A673 (cell line): ENCODE data around the gene ATRN.

Experiments used
- EZH2 ChIP-seq: fragments of 200-600 bp; sonication (generic); IDR thresholded peaks from 2 replicates; pipeline ENCODE4 v1.6.1; 2017; ENCODE audit warnings: borderline replicate concordance, low read depth, mild to moderate bottlenecking, mixed read lengths, antibody characterized with exemption, low read length; ENCODE audit not compliant: poor library complexity, severe bottlenecking
- TF ChIP-seq, protein P1 (sequence below): fragments of 300-800, 200-600 bp; sonication (generic); conservative IDR thresholded peaks from 2 replicates; pipeline ENCODE4 v1.5.1; 2017; ENCODE audit warnings: low read depth, mild to moderate bottlenecking, antibody characterized with exemption, low read length, moderate library complexity, mixed read lengths

DNA sequence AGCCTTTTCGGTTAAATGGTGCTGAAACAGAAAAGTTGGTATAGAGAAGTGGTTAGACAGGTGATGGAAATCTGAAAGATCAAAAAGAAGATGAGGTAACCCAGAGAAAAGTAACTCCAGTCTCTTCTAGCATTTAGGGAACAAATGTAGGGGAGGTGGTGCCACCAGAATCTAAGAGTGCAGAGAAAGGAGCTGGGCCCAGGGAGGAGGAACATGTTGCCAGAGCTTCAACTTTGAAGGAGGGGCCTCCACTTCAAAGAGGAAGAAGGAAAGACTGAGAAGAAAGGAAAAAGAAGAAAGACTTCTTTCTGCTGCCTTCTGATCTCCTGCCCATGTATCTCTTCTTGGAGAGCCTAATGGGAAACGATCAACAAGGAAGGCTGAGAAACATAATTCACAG lies 23.5 kb upstream of the ATRN start:
- TF ChIP-seq, protein P1, sequence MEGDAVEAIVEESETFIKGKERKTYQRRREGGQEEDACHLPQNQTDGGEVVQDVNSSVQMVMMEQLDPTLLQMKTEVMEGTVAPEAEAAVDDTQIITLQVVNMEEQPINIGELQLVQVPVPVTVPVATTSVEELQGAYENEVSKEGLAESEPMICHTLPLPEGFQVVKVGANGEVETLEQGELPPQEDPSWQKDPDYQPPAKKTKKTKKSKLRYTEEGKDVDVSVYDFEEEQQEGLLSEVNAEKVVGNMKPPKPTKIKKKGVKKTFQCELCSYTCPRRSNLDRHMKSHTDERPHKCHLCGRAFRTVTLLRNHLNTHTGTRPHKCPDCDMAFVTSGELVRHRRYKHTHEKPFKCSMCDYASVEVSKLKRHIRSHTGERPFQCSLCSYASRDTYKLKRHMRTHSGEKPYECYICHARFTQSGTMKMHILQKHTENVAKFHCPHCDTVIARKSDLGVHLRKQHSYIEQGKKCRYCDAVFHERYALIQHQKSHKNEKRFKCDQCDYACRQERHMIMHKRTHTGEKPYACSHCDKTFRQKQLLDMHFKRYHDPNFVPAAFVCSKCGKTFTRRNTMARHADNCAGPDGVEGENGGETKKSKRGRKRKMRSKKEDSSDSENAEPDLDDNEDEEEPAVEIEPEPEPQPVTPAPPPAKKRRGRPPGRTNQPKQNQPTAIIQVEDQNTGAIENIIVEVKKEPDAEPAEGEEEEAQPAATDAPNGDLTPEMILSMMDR, result no peak
- no peak for TF ChIP-seq EZH2
